ENCODE measurements around the gene NEDD4L.

DNA sequence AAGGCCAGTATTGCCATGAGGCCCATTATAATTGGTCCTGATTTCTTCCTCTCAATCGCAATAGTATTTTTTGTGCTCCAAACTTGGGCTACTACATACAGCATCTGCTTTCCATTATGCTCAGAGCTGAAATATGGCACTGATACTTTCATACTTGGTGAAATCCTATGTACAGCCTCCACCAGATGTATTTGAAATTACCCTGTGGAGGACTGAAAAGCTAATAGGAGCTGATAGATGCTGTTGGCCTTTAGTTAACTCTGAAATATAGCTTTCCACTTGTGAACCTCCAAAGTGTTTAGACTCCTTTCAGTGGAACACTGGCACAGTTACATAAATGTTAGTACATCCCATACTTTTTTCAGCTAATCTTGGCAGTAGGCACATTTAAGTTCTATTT is 205.7 kb downstream of the NEDD4L start:
- TF ChIP-seq, protein P1, sequence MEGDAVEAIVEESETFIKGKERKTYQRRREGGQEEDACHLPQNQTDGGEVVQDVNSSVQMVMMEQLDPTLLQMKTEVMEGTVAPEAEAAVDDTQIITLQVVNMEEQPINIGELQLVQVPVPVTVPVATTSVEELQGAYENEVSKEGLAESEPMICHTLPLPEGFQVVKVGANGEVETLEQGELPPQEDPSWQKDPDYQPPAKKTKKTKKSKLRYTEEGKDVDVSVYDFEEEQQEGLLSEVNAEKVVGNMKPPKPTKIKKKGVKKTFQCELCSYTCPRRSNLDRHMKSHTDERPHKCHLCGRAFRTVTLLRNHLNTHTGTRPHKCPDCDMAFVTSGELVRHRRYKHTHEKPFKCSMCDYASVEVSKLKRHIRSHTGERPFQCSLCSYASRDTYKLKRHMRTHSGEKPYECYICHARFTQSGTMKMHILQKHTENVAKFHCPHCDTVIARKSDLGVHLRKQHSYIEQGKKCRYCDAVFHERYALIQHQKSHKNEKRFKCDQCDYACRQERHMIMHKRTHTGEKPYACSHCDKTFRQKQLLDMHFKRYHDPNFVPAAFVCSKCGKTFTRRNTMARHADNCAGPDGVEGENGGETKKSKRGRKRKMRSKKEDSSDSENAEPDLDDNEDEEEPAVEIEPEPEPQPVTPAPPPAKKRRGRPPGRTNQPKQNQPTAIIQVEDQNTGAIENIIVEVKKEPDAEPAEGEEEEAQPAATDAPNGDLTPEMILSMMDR (IDR thresholded peaks at IDR 0.05 in 2 of 3, conservative IDR thresholded peaks at IDR 0.05 in 1 of 3; ENCODE audit: control insufficient read depth in 2 of 3, extremely low read depth in 1 of 3, insufficient read depth in 1 of 3, low read depth in 3 of 3, low read length in 3 of 3): no peak
- no peak for TF ChIP-seq POU2F2 (IDR thresholded peaks at IDR 0.05; ENCODE audit: borderline replicate concordance, low read depth, low read length)
- no peak for TF ChIP-seq SMC3 (IDR thresholded peaks at IDR 0.05; ENCODE audit: borderline replicate concordance, low read length)
- no peak for TF ChIP-seq HDAC6 (IDR thresholded peaks at IDR 0.05; ENCODE audit: unreplicated experiment)
- TF ChIP-seq MXI1 (IDR thresholded peaks at IDR 0.05; ENCODE audit: low read depth, low read length): no peak
- TF ChIP-seq, protein P2, sequence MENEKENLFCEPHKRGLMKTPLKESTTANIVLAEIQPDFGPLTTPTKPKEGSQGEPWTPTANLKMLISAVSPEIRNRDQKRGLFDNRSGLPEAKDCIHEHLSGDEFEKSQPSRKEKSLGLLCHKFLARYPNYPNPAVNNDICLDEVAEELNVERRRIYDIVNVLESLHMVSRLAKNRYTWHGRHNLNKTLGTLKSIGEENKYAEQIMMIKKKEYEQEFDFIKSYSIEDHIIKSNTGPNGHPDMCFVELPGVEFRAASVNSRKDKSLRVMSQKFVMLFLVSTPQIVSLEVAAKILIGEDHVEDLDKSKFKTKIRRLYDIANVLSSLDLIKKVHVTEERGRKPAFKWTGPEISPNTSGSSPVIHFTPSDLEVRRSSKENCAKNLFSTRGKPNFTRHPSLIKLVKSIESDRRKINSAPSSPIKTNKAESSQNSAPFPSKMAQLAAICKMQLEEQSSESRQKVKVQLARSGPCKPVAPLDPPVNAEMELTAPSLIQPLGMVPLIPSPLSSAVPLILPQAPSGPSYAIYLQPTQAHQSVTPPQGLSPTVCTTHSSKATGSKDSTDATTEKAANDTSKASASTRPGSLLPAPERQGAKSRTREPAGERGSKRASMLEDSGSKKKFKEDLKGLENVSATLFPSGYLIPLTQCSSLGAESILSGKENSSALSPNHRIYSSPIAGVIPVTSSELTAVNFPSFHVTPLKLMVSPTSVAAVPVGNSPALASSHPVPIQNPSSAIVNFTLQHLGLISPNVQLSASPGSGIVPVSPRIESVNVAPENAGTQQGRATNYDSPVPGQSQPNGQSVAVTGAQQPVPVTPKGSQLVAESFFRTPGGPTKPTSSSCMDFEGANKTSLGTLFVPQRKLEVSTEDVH (IDR thresholded peaks at IDR 0.05; ENCODE audit: low read depth, partially characterized antibody): no peak
- no peak for TF ChIP-seq BRCA1 (IDR thresholded peaks at IDR 0.05; ENCODE audit: low read depth, low read length)
- no peak for TF ChIP-seq HCFC1 (IDR thresholded peaks at IDR 0.05; ENCODE audit: low read length)
- TF ChIP-seq, protein P3, sequence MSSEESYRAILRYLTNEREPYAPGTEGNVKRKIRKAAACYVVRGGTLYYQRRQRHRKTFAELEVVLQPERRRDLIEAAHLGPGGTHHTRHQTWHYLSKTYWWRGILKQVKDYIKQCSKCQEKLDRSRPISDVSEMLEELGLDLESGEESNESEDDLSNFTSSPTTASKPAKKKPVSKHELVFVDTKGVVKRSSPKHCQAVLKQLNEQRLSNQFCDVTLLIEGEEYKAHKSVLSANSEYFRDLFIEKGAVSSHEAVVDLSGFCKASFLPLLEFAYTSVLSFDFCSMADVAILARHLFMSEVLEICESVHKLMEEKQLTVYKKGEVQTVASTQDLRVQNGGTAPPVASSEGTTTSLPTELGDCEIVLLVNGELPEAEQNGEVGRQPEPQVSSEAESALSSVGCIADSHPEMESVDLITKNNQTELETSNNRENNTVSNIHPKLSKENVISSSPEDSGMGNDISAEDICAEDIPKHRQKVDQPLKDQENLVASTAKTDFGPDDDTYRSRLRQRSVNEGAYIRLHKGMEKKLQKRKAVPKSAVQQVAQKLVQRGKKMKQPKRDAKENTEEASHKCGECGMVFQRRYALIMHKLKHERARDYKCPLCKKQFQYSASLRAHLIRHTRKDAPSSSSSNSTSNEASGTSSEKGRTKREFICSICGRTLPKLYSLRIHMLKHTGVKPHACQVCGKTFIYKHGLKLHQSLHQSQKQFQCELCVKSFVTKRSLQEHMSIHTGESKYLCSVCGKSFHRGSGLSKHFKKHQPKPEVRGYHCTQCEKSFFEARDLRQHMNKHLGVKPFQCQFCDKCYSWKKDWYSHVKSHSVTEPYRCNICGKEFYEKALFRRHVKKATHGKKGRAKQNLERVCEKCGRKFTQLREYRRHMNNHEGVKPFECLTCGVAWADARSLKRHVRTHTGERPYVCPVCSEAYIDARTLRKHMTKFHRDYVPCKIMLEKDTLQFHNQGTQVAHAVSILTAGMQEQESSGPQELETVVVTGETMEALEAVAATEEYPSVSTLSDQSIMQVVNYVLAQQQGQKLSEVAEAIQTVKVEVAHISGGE (CRISPR knock-in tag; IDR thresholded peaks at IDR 0.05): no peak
